Stimulated activated CD8-positive, alpha-beta memory T cell treated with anti-CD3 and anti-CD28 coated beads, Interleukin-12 subunit alpha, Interleukin-12 subunit beta, amount 100 ng/mL, for 4 hours (primary cell): ENCODE measurements around the gene TOMM6.
"Not testable (repeated sequence)": the region's sequence is repeated elsewhere in the genome, so short reads cannot be mapped to it uniquely, and the experiment has no call there.

ENCODE experiments used
- DNase-seq: peaks from one replicate; pipeline ENCODE4 v3.0.0-alpha.2; 2020; ENCODE audit warnings: low read depth

TOMM6 gene

DNA sequence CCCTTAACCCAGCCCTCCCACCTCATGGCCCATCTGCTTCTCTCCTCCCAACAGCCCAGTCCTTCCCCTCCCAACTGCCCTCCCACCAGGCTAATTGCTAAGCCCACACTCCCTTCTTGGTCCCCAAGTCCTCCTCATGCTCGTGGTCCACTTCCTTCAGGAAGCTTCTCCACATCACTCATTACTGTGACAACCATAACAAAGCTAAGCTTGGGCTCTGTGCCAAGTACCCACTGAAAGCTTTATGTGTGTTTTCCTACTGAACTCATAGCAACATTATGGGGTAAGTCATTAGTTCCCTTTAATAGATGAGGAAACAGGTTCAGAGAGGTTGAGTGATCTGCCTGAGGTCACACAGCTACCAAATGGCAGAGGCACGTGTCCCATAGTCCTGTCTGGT lies 24.0 kb upstream of the TOMM6 start:
- DNase-seq, result no peak

GRCh38 chr6:41766043-41766664 lies 21.3 kb upstream of the TOMM6 start:
- not testable (repeated sequence) for DNase-seq

DNA sequence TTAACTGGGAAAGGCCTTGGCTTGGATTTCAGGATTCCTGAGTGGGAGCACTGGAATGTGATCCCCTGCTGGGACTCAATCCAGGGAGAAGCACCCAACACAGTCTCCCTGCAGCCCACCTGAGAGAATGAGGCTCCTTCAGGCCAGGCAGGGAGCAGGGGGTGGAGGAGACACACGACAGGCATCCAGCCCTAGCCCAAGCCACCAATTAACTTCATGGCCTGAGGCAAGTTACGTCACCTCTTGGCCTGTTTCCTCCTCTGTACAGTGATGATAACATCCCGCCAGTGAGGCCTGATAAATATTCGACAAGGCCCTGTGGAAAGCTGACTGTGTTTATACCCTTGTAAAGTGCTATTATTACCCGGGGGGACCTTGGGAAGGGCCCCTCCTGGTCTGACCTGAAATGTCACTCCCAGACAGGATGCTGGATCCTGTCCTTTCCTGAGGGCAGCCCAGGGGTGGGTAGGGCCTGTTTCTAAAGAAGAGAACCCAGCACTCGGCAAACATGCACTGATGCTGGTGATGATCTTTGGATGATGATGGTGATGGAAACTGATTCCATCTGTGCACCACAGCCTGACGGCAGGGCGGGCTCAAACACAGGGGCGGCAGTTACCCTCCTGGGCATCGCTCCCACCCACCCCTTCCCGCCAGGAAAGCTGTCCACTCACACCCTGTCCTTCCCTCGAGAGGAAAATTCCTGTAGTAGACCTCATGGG lies 20.2 kb upstream of the TOMM6 start:
- no peak for DNase-seq

- no peak for DNase-seq
These were observed 18.8 kb upstream of the TOMM6 start for GRCh38 chr6:41768545-41769308.

DNA sequence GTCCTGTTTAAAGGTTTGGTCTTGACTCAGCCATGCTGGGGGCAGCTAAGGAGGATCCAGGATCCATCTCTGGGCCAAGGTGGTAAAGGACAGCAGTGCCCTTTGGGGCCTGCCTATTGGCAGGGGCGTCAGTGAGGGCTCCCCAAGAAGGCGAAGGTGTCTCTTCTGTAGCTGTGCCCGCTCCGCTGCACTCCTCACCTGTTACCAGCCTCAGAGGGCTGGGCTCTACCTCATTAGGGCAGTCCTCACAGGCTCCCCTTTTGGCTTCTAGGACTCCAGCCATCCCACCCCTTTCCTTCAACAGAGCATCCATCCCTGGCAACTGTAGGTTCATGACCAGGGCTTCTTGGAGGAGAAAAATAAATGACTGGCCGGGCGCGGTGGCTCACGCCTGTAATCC lies 18.1 kb upstream of the TOMM6 start:
- DNase-seq, result no peak

DNA sequence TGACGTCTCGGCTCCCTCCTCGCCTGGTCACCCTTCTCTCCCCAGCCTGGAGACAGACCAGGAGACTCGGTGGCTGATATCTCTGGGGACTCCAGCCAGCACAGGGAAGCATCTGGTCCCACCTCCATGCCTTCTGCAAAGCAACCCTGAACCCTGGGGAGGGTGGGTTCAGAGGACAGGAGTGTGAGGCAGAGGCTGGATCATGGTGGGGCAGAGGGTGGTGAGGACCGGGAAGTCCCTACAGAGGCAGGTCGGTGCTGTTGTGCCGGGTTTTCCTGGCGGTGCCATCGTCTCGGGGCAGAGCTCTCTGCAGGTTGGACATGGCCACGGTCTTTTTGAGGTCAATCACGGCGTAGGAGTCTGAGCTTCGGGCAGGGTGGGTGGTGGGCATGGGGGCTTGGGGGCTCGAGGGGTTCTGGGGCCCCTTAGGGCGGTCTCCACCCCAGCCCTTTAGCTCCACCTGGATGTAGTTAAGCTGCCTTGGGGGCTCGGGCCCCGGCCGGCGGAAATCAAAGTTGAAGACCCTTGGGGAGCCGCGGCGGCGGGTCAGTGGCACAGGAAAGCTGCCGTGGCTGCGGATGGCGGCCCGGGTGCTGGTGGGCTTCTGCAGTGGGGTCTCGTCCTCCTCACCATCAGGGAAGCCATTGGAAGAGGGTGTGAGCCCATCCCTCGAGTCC lies 17.0 kb upstream of the TOMM6 start:
- DNase-seq, result no peak

- DNase-seq, result no peak
These were observed 16.2 kb upstream of the TOMM6 start for GRCh38 chr6:41771058-41771983.

GRCh38 chr6:41774841-41775240 lies 12.7 kb upstream of the TOMM6 start:
- DNase-seq, result no peak

GRCh38 chr6:41775293-41775882 lies 12.1 kb upstream of the TOMM6 start:
- DNase-seq, result no peak

- no peak for DNase-seq
These were observed 9.8 kb upstream of the TOMM6 start for GRCh38 chr6:41777551-41778285.

GRCh38 chr6:41778895-41779294 lies 8.6 kb upstream of the TOMM6 start:
- DNase-seq, result no peak

DNA sequence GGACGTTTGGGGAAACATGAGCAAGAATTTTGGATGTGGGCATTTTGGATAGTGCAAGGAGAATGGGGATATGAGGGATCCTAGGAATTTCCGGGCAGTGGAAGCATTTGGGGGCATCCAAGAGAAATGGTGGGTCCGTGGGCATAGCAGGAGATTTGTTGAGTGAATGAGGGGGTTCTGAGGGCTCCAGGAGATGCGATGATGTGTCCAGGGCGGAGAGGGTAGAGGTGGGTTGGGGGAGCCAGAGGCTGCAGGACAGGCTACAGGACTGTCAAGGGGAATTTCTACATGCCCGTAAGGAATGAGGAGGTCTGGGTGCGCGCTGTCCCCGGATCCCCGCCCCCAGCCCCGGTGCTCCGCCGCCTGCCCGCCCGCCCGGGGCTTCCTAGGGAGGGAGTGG lies 8.2 kb upstream of the TOMM6 start:
- no peak for DNase-seq

DNA sequence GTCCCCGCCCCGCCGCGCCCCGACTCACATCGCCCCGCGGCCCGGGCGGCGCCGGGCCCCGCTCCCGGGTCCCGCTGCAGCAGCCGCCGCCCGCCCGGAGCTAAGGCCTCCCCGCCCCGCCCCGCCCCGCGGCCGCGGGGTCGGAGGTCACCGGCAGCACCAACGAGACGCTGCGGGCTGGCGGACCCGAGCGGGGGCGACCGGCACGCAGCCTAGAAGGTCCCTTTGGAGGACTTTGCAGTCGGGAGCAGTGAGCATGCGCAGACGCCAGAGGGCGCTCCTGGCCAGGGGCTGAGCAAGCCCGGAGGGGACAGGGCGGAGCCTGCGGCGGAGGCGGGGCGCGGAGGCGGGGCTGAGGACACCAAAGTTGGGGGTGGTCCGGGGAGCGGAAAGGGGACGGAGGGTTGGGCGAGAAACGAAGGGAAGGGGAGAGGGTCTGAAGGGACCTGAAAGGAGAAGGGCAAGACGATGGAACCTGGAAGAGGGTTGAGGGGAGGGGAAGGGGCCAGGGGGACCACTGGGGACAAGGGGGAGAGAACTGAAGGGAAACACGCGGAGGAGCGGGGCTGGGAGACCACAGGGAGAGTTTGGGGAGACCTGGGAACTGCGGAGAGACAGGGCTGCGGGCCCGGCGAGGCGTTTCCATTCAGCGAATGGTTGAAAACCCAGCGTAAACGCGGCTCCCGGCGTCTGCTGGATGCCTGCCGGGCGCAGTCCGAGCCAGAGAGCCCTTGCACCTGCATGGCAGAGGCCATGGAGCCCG lies 7.5 kb upstream of the TOMM6 start, which contains the start of gene FRS3:
Gene FRS3 (minus strand): TSS at position 113 of the 763 bp plus-strand sequence. CDS start 2,913 bp downstream, outside the sequence.
- peak; percentile 98 for DNase-seq

DNA sequence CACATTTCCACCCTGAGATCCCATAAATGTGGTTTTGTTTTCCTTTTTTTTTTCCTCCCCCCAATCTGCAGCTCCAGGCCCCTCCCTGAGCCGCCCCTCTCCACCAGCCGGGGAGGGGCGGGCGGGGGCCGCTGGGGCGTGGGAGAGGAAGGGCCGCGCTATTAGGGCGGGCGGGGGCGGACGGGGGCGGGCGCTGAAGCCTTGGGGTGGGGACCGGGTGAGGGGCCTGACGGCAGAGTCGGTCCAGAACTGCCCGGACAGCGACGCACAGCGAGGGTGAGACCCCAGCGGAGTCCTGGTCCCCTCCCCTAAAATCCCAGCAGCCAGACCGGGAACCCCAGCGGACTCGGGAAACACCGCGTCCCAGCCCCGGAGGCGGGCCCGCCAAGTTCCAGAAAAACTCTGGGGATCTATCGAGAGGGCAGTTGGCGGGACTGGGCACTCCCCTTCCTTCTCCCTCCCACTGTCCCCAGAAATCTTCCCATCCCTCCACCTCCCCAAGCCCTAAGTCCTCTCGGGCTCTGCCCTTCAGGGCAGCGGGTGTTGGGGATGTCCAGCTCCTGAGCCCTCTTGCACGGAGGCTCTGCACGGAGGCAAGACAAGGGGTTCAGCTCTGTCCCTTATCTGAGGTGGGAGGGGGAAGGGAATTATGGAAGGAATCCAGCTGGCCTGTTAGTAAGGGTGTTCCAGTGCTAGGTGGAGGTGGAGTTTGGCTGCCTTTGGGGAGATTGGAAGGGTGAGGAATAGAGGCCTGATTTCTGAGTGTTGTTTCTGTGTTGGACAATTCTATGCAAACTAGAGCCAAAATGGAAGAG lies 6.7 kb upstream of the TOMM6 start, which contains the start of gene PRICKLE4:
Gene PRICKLE4 (plus strand): TSS at position 232 of the 815 bp plus-strand sequence. CDS start 2,692 bp downstream, outside the sequence.
- DNase-seq, result no peak

GRCh38 chr6:41781366-41781730 lies 6.1 kb upstream of the TOMM6 start:
- DNase-seq, result no peak

- no peak for DNase-seq
These were observed 4.3 kb upstream of the TOMM6 start for GRCh38 chr6:41783106-41783780.

- no peak for DNase-seq
These were observed 2.8 kb upstream of the TOMM6 start for GRCh38 chr6:41784581-41785171.
